ENCODE results near the gene ERP44.
"Not testable (repeated sequence)": the region's sequence is repeated elsewhere in the genome, so short reads cannot be mapped to it uniquely, and the experiment has no call there.

ERP44 gene

GRCh38 chr9:100098887-100099721 lies at the start of gene ERP44, which contains the start of gene INVS:
Gene ERP44 (minus strand): TSS chr9:100099000. CDS start chr9:100098840, 160 bp downstream.
Gene INVS (plus strand): TSS chr9:100099243. CDS start chr9:100104522, 5,279 bp downstream.
- DNase-seq (ENCODE audit: low read depth in 3 of 3, low spot score in 1 of 3), result peak; percentile 83 to 89 (median 88)

- not testable (repeated sequence) for DNase-seq (ENCODE audit: low read depth in 3 of 3, low spot score in 1 of 3)
Observed at GRCh38 chr9:100145976-100146375, 47.2 kb upstream of the ERP44 start.

GRCh38 chr9:100145167-100145934 lies 46.6 kb upstream of the ERP44 start:
- DNase-seq (ENCODE audit: low read depth in 3 of 3, low spot score in 1 of 3), result not testable (repeated sequence)

- DNase-seq (ENCODE audit: low read depth in 3 of 3, low spot score in 1 of 3), result not testable (repeated sequence)
Observed at GRCh38 chr9:100141862-100142261, 43.1 kb upstream of the ERP44 start.

- DNase-seq (ENCODE audit: low read depth in 3 of 3, low spot score in 1 of 3), result not testable (repeated sequence)
Observed at GRCh38 chr9:100140303-100140702, 41.5 kb upstream of the ERP44 start.

GRCh38 chr9:100136799-100137198 lies 38.0 kb upstream of the ERP44 start:
- not testable (repeated sequence) for DNase-seq (ENCODE audit: low read depth in 3 of 3, low spot score in 1 of 3)

GRCh38 chr9:100134731-100135130 lies 35.9 kb upstream of the ERP44 start:
- no peak for DNase-seq (ENCODE audit: low read depth in 3 of 3, low spot score in 1 of 3)

GRCh38 chr9:100131875-100132430 lies 33.2 kb upstream of the ERP44 start:
- DNase-seq (ENCODE audit: low read depth in 3 of 3, low spot score in 1 of 3), result no peak

- no peak for DNase-seq (ENCODE audit: low read depth in 3 of 3, low spot score in 1 of 3)
Observed at GRCh38 chr9:100131216-100131615, 32.4 kb upstream of the ERP44 start.

- DNase-seq (ENCODE audit: low read depth in 3 of 3, low spot score in 1 of 3), result no peak
Observed at GRCh38 chr9:100129772-100130171, 31.0 kb upstream of the ERP44 start.

GRCh38 chr9:100126423-100126822 lies 27.6 kb upstream of the ERP44 start:
- no peak for DNase-seq (ENCODE audit: low read depth in 3 of 3, low spot score in 1 of 3)

- DNase-seq (ENCODE audit: low read depth in 3 of 3, low spot score in 1 of 3), result no peak
Observed at GRCh38 chr9:100125910-100126309, 27.1 kb upstream of the ERP44 start.

GRCh38 chr9:100125236-100125635 lies 26.4 kb upstream of the ERP44 start:
- no peak for DNase-seq (ENCODE audit: low read depth in 3 of 3, low spot score in 1 of 3)

GRCh38 chr9:100120286-100120685 lies 21.5 kb upstream of the ERP44 start:
- no peak for DNase-seq (ENCODE audit: low read depth in 3 of 3, low spot score in 1 of 3)

GRCh38 chr9:100117316-100117715 lies 18.5 kb upstream of the ERP44 start:
- no peak for DNase-seq (ENCODE audit: low read depth in 3 of 3, low spot score in 1 of 3)

- no peak for DNase-seq (ENCODE audit: low read depth in 3 of 3, low spot score in 1 of 3)
Observed at GRCh38 chr9:100112677-100113336, 14.0 kb upstream of the ERP44 start.

GRCh38 chr9:100111235-100111634 lies 12.4 kb upstream of the ERP44 start:
- no peak for DNase-seq (ENCODE audit: low read depth in 3 of 3, low spot score in 1 of 3)

GRCh38 chr9:100108559-100108958 lies 9.8 kb upstream of the ERP44 start:
- DNase-seq (ENCODE audit: low read depth in 3 of 3, low spot score in 1 of 3), result no peak

- no peak for DNase-seq (ENCODE audit: low read depth in 3 of 3, low spot score in 1 of 3)
Observed at GRCh38 chr9:100106616-100107015, 7.8 kb upstream of the ERP44 start.

- no peak for DNase-seq (ENCODE audit: low read depth in 3 of 3, low spot score in 1 of 3)
Observed at GRCh38 chr9:100105861-100106260, 7.1 kb upstream of the ERP44 start.

- DNase-seq (ENCODE audit: low read depth in 3 of 3, low spot score in 1 of 3), result no peak
Observed at GRCh38 chr9:100104314-100104713, 5.5 kb upstream of the ERP44 start.

Data from stimulated activated CD4-positive, alpha-beta T cell treated with anti-CD3 and anti-CD28 coated beads, TNF-alpha, amount 100 ng/mL, for 1 hour (primary cell).